HG02970 (cell line): ENCODE measurements around the gene PTAFR.
A peak's percentile ranks its signal among the peaks of the same experiment; 100 is the strongest.

Experiments used
- ATAC-seq: cut with Tn5 transposase; IDR thresholded peaks from one replicate; pipeline ENCODE4 v1.9.1; 2021; ENCODE audit warnings: mild to moderate bottlenecking, moderate library complexity, moderate number of reproducible peaks; ENCODE audit not compliant: unreplicated experiment, low FRiP score

The PTAFR gene

GRCh38 chr1:28176492-28177470 lies at the start of gene PTAFR:
Gene PTAFR (minus strand): TSS chr1:28176690. CDS start chr1:28151021, 25,669 bp downstream.
- no peak for ATAC-seq

DNA sequence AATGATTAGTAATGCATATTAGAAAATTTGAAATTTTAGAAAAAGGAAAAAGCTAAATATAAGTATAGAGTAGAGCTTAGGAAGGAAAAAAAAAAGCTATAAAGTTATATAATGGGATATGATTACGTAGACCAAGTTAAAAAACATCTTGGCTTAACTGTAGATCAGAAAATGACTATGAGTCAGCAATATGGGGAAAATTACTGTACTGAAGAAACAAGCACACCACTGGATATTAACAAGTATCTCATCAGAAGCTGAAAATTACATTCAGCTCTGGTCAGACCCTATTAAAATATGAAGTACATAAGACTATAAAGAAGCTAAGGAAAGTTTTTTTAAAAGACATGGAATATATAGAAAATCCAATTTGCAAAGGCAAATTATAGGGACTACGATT lies 36.8 kb upstream of the PTAFR start:
- no peak for ATAC-seq

- no peak for ATAC-seq
Measured at GRCh38 chr1:28209700-28210099, 33.2 kb upstream of the PTAFR start.

DNA sequence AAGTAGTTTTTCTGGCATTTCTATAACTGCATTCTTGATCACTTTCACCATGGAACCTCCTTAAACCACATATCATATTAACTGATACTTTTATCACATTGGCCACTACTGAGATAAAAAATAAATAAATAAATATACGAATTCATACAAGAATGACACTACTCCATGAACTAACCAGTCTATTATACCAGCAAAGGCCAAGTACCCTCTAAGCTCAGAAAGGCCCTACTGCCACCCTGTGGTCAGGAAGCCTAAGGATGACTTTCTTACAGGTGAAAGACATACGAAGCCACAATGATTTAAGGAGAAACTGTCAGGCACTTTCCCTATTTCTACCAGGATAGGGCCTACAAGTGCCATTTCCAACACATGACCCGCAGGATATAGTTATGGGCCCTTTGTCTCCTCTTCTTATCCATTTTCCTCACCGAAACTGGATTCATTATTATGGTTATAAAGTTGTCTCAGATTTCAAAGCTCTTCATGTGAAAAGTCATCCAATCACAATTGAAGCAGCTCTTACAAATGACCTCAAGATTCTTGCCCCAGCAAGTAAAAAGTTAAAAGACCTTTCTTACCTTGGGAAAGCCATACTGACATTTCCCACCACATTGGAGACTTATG lies 32.4 kb upstream of the PTAFR start:
- no peak for ATAC-seq

- no peak for ATAC-seq
Measured at GRCh38 chr1:28205243-28205642, 28.8 kb upstream of the PTAFR start.

- ATAC-seq: no peak
Measured at GRCh38 chr1:28200234-28200873, 23.9 kb upstream of the PTAFR start.

GRCh38 chr1:28199328-28200233 lies 23.1 kb upstream of the PTAFR start:
- peak; percentile 86 for ATAC-seq

- no peak for ATAC-seq
Measured at GRCh38 chr1:28197682-28198415, 21.4 kb upstream of the PTAFR start.

GRCh38 chr1:28196330-28196729 lies 19.8 kb upstream of the PTAFR start:
- no peak for ATAC-seq

GRCh38 chr1:28195780-28196179 lies 19.3 kb upstream of the PTAFR start:
- no peak for ATAC-seq

DNA sequence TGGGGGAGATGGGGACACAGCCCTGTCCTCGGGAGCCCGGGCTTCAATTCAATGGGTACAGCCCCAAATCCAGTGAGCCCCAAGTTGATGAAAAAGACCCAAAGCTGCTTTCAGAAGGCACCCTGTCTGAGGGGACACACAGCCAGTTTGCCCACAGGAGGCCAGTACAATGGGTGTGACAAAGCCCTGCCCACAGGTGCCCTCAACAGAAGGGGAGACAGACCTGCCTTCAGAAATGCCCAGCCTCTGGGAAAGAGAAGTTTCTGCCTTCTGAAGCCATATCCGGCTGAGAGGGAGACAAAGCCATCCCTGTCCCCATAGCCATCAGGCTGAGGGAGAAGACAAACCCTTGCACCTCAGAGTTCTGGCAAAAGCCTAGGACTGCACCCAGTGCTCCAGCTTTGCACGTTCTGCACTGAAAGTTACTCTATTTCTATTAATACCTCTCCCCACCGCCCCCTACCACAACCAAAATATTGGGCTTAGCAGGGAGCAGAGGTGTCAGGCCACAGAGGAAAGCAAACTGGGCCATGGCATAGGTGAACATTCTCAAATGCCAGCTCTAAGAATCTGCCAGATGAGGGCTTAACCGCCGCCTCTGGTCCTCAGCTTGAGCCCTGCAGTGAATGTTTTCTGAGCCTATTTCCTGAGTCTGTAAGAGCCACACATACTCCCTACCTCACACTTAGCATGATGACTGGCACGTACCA lies 18.0 kb upstream of the PTAFR start:
- no peak for ATAC-seq

GRCh38 chr1:28193701-28194161 lies 17.2 kb upstream of the PTAFR start:
- ATAC-seq: no peak

- no peak for ATAC-seq
Measured at GRCh38 chr1:28190996-28191645, 14.6 kb upstream of the PTAFR start.

- ATAC-seq: no peak
Measured at GRCh38 chr1:28190337-28190979, 14.0 kb upstream of the PTAFR start.

DNA sequence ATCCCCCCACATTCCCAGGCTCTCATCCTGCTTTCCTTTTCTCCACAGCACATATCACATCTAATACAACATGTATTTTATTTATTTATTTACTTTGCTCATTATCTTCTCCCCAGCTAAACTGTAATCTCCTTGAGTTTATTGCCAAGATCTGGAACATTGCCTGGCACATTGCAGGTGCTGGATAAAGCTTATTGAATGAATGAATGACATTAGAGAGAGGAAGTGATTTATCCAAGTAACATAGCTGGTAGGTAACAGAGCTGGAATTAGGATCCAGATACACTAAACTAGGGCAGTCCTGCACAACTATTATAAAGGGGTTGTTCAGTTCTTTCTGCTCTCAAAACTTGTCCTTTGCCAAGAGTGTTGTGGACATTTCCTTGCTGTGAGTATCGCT lies 8.6 kb upstream of the PTAFR start:
- no peak for ATAC-seq

DNA sequence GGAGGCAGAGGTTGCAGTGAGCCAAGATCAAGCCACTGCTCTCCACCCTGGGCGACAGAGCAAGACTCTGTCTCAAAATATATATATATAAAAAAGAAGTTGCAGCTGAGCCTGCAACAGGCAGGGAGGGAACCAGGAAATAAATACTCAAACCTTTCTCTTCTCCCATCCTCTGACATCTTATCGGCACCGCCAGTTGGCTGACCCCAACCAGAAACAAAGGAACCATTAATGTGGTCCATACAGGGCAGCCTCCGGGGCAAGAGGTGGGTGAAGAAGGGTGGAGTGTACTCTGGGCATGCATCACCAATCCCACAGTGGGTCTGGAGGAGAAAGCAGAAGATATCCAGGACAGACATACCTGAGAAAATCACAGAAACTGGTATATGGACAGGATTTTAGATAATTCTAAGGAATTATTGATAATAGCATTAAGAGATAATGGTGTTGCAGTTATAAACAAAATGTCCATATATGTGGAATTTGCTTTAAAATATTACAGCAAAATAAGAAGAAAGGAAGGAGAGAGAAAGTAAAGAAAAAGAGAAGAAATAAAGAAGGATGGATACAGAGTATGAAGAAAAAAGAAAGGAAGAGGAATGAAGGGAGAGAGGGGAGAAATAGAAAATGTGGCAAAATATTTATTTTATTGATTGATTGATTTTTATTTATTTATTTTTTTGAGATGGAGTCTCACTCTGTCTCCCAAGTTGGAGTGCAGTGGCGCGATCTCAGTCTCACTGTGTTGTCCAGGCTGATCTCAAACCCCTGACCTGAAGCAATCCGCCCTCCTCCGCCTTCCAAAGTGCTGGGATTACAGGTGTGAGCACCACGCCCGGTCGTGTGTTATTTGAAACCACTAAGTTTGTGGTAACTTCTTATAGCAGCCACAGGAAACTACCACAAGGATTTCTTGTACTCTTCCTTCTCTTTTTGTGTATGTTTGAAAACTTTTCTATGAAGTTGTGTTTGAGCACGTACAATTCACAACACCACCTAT lies 4.1 kb upstream of the PTAFR start:
- ATAC-seq: no peak
